SK-N-SH treated with all-trans-retinoic acid at 6 μM for 48 hours (cell line): ENCODE measurements around the gene SP110.

Experiments used
- ZC3H10 ChIP-seq: fragments of 250-450 bp; sonication (Bioruptor Pico); IDR thresholded peaks from 2 replicates; pipeline ENCODE4 v1.5.1; 2021; ENCODE audit warnings: mild to moderate bottlenecking, moderate library complexity
- ZNF565 ChIP-seq: fragments of 450-650 bp; formaldehyde crosslinking; conservative IDR thresholded peaks from 2 replicates; pipeline ENCODE4 v1.5.0; 2020; ENCODE audit warnings: low read depth, mild to moderate bottlenecking, moderate library complexity
- ZNF70 ChIP-seq: fragments of 450-650 bp; formaldehyde crosslinking; IDR thresholded peaks from 2 replicates; pipeline ENCODE4 v1.5.0; 2020; ENCODE audit warnings: mild to moderate bottlenecking, moderate library complexity
- TF ChIP-seq, protein P1 (sequence below): fragments of 250-450 bp; sonication (Bioruptor Pico); IDR thresholded peaks from 2 replicates; pipeline ENCODE4 v1.5.1; 2020; ENCODE audit warnings: low read depth, mild to moderate bottlenecking, moderate library complexity
- TF ChIP-seq, protein P2 (sequence below): fragments of 250-450 bp; sonication (Bioruptor Pico); IDR thresholded peaks from 2 replicates; pipeline ENCODE4 v1.8.0; 2020; ENCODE audit warnings: mild to moderate bottlenecking, moderate library complexity, borderline replicate concordance

DNA sequence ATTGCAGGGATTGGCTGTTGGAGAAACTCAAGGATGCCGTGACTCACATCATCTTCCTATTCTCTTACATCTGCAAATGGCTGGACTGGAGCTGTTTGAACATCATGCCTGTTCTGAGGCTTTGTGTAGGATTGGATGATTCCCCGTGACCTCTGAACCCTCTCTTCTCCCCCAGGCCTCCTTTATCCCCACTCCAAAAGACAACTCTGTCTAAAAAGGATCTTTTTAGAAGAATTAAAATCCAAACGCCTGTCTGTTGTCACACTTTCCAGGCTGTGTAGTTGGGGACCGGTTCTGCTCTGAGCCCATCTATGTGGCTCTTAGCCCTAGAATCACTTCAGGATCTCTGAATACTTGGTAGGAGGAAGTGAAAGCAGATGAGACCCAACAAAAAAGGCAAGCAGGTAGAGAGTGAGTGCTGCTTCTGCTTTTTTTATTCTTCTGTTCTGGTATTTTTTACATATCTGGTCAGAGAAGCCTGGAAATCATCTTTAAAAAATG, 6.3 kb upstream of the SP110 start:
- TF ChIP-seq ZNF565 (CRISPR knock-in tag) (no peak), ZC3H10 (no peak), ZNF70 (CRISPR knock-in tag) (no peak)
- TF ChIP-seq, protein P1, sequence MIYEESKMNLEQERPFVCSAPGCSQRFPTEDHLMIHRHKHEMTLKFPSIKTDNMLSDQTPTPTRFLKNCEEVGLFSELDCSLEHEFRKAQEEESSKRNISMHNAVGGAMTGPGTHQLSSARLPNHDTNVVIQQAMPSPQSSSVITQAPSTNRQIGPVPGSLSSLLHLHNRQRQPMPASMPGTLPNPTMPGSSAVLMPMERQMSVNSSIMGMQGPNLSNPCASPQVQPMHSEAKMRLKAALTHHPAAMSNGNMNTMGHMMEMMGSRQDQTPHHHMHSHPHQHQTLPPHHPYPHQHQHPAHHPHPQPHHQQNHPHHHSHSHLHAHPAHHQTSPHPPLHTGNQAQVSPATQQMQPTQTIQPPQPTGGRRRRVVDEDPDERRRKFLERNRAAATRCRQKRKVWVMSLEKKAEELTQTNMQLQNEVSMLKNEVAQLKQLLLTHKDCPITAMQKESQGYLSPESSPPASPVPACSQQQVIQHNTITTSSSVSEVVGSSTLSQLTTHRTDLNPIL (CRISPR knock-in tag) = no peak
- TF ChIP-seq, protein P2, sequence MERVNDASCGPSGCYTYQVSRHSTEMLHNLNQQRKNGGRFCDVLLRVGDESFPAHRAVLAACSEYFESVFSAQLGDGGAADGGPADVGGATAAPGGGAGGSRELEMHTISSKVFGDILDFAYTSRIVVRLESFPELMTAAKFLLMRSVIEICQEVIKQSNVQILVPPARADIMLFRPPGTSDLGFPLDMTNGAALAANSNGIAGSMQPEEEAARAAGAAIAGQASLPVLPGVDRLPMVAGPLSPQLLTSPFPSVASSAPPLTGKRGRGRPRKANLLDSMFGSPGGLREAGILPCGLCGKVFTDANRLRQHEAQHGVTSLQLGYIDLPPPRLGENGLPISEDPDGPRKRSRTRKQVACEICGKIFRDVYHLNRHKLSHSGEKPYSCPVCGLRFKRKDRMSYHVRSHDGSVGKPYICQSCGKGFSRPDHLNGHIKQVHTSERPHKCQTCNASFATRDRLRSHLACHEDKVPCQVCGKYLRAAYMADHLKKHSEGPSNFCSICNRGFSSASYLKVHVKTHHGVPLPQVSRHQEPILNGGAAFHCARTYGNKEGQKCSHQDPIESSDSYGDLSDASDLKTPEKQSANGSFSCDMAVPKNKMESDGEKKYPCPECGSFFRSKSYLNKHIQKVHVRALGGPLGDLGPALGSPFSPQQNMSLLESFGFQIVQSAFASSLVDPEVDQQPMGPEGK (CRISPR knock-in tag) = no peak
